ENCODE measurements around the gene ZNF669.

GRCh38 chr1:247114351-247115140, 10.4 kb upstream of the ZNF669 start:
- TF ChIP-seq CTCF (optimal IDR thresholded peaks at IDR 0.05 in 1 of 3, IDR thresholded peaks at IDR 0.05 in 1 of 3, conservative IDR thresholded peaks at IDR 0.05 in 1 of 3; ENCODE audit: extremely low read depth in 1 of 3, insufficient read depth in 2 of 3, low read length in 3 of 3) (no peak), EZH2 (IDR thresholded peaks at IDR 0.05; ENCODE audit: low read length) (no peak)
